SH-SY5Y (cell line): ENCODE results near the gene AGXT2.

ENCODE experiments used
- GATA2 ChIP-seq: IDR thresholded peaks from 2 replicates; pipeline ENCODE4 v1.6.1; 2011; ENCODE audit warnings: mild to moderate bottlenecking, low read depth, low read length
- GATA3 ChIP-seq: IDR thresholded peaks from 2 replicates; pipeline ENCODE4 v1.6.1; 2011; ENCODE audit warnings: low read depth, mild to moderate bottlenecking, low read length, moderate library complexity

DNA sequence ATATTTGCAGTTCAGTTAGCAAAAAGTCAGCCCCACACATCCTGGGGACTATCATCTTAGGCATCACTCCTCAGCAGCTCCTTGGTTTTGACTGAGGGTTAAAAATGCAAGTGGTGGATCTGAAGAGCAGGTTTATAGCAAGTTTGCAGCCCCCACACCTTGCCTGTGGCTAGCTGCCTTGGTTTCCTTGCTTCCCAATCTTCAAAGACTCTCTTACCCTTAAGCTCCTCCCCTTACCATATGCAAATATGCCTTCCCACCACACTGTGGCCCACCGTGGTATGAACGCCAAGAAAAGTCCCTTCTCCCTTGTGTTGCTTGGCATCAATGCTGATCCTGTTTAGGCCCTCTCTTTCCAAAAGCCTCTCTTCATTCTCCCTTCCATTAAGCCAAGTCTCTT is 45.0 kb upstream of the AGXT2 start:
- TF ChIP-seq GATA2 (no peak), GATA3 (no peak)
